Peyer's patch (tissue), 4 donors: ENCODE measurements around the gene PTPN14.

Experiments used
- CTCF ChIP-seq, 6 experiments: fragments of 450-650 bp in 4 of 6; fragments of 200-600 bp in 2 of 6; sonication (generic) in 1 of 6; IDR thresholded peaks; one replicate each; pipeline ENCODE4 v1.5.1; 2017 to 2019; ENCODE audit warnings: antibody characterized with exemption in 6 of 6, mild to moderate bottlenecking in 3 of 6, moderate library complexity in 1 of 6
- POLR2A ChIP-seq, 2 donors: fragments of 450-650 bp; IDR thresholded peaks; one replicate each; pipeline ENCODE4 v1.5.1; 2017; ENCODE audit warnings: antibody characterized with exemption in 2 of 2, mild to moderate bottlenecking in 2 of 2, moderate library complexity in 2 of 2

GRCh38 chr1:214569357-214570004 lies 18.1 kb upstream of the PTPN14 start:
- TF ChIP-seq POLR2A (IDR thresholded peaks at IDR 0.05) (no peak), CTCF (IDR thresholded peaks at IDR 0.05) (no peak)
